Middle frontal gyrus (tissue), 1 donor: ENCODE measurements around the gene RPL32.
A peak's percentile ranks its signal among the peaks of the same experiment; 100 is the strongest.
"Not testable (repeated sequence)": the region's sequence is repeated elsewhere in the genome, so short reads cannot be mapped to it uniquely, and the experiment has no call there.

Experiments
- DNase-seq: peaks from one replicate; pipeline ENCODE4 v3.0.0-alpha.2; 2015; ENCODE audit warnings: low spot score; ENCODE audit errors: extremely low spot score

RPL32 gene

GRCh38 chr3:12810013-12810780, 31.2 kb downstream of the RPL32 start:
- peak; percentile 86 for DNase-seq

GRCh38 chr3:12809435-12809834, 31.9 kb downstream of the RPL32 start:
- no peak for DNase-seq

GRCh38 chr3:12809001-12809400, 32.4 kb downstream of the RPL32 start:
- DNase-seq: no peak

- DNase-seq: no peak
These were observed 32.8 kb downstream of the RPL32 start for GRCh38 chr3:12808587-12808986.

GRCh38 chr3:12807601-12808359, 33.6 kb downstream of the RPL32 start:
- DNase-seq: no peak

GRCh38 chr3:12807066-12807465, 34.3 kb downstream of the RPL32 start:
- DNase-seq: no peak

- no peak for DNase-seq
These were observed 38.0 kb downstream of the RPL32 start for GRCh38 chr3:12803371-12803770.

GRCh38 chr3:12799525-12800440, 41.6 kb downstream of the RPL32 start:
- no peak for DNase-seq

GRCh38 chr3:12798559-12799179, 42.7 kb downstream of the RPL32 start:
- DNase-seq: no peak

GRCh38 chr3:12797892-12798558, 43.3 kb downstream of the RPL32 start:
- no peak for DNase-seq

- DNase-seq: no peak
These were observed 44.1 kb downstream of the RPL32 start for GRCh38 chr3:12797124-12797891.

- peak; percentile 15 for DNase-seq
These were observed 44.9 kb downstream of the RPL32 start, which contains the start of gene CAND2 for GRCh38 chr3:12796171-12797123. CAND2 (plus strand) TSS chr3:12796680; CDS start chr3:12796721, 41 bp downstream.

GRCh38 chr3:12793701-12794100, 47.7 kb downstream of the RPL32 start:
- DNase-seq: no peak

GRCh38 chr3:12791430-12791829, 49.9 kb downstream of the RPL32 start:
- DNase-seq: no peak

GRCh38 chr3:12787967-12788690, 53.2 kb downstream of the RPL32 start:
- not testable (repeated sequence) for DNase-seq

- DNase-seq: not testable (repeated sequence)
These were observed 54.0 kb downstream of the RPL32 start for GRCh38 chr3:12787346-12787745.

- no peak for DNase-seq
These were observed 56.3 kb downstream of the RPL32 start for GRCh38 chr3:12785096-12785495.
